Measurements from ENCODE around the gene TRMT61A. TPM values are rescaled to one million over a fixed set of nuclear protein-coding genes. Genes with fewer than 3 reads are reported as not detected.

TRMT61A gene
- total and polyA plus RNA-seq, 9 of the 15 experiments (the other 6 are each of a cell fraction or from before 2014, with no cell fraction given): 0.10 to 24.8 (median 5.1) TPM

GRCh38 chr14:103569408-103569807 lies 40.4 kb downstream of the TRMT61A start:
- ATAC-seq (no peak), FAIRE-seq (no peak), DNase-seq (ENCODE audit: extremely low read depth in 1 of 4, low spot score in 3 of 4) (no peak)
- Histone ChIP-seq H3K4me3 (no peak overlapping the region), H3K9ac (ENCODE audit: insufficient read depth in 1 of 2, low read depth in 2 of 2, low read length in 2 of 2) (no peak overlapping the region), H3K79me2 (ENCODE audit: control insufficient read depth, insufficient read depth, low read length) (peaks cover 39% of the 10 kb centered on the region), H3K27me3 (ENCODE audit: control insufficient read depth in 2 of 2, insufficient read depth in 2 of 2, low read length in 2 of 2) (no peaks in the 10 kb centered on the region), H3K9me1 (ENCODE audit: control insufficient read depth, insufficient read depth, low read length) (no peaks in the 10 kb centered on the region), H3K4me2 (ENCODE audit: insufficient read depth, low read length) (no peak overlapping the region), H3K36me3 (ENCODE audit: control insufficient read depth, insufficient read depth, low read length) (peaks cover 26% of the 10 kb centered on the region; the same call in 2 of the 3 replicates), H2AFZ (ENCODE audit: low read depth, low read length) (no peak overlapping the region), H3K9me3 (replicated peaks; ENCODE audit: control insufficient read depth, insufficient read depth, low read depth, low read length) (no peaks in the 10 kb centered on the region), H4K20me1 (replicated peaks; ENCODE audit: control insufficient read depth, insufficient read depth, low read length) (peaks cover 3% of the 10 kb centered on the region; the same call in 1 of the 2 replicates), H3K27ac (ENCODE audit: extremely low read depth, low read depth, low read length) (no peak overlapping the region), H3K4me1 (replicated peaks in 1 of 2; ENCODE audit: control insufficient read depth in 2 of 2, insufficient read depth in 2 of 2, low read length in 2 of 2) (peaks cover 0 to 3% of the 10 kb centered on the region in 2 experiments; a peak in 2 of 5 replicates)
- POLR2A ChIA-PET: interaction anchor here (0.8 kb wide), 1 partner anchor 50 kb away, joined by 3 read pairs; no protein-coding TSS in a partner anchor
- CTCF ChIA-PET (ENCODE audit: low intra/inter-chr PET ratio): no interaction called here
- no TSS peak for BruUV-seq (replicated peaks)
- intact Hi-C loops (cut with micrococcal nuclease): no loop called here
- TF ChIP-seq ZNF280A (IDR thresholded peaks at IDR 0.05; ENCODE audit: low read depth, partially characterized antibody) (no peak), STAG1 (CRISPR knock-in tag; IDR thresholded peaks at IDR 0.05; ENCODE audit: borderline replicate concordance) (no peak)
- WGBS (ENCODE audit: insufficient coverage, low coverage, missing lambda C conversion rate): 80% methylated on average over 7 of the region's 11 CpGs
- in situ Hi-C loops (cut with MboI): no loop called here

GRCh38 chr14:103574104-103574503 lies 45.1 kb downstream of the TRMT61A start:
- in situ Hi-C loops (cut with MboI) (loop anchor here (10.0 kb wide), 1 partner anchor 101 kb away; no protein-coding TSS in a partner anchor), intact Hi-C loops (cut with micrococcal nuclease) (loop anchor here (10.0 kb wide), 1 partner anchor 111 kb away; no protein-coding TSS in a partner anchor)
- Histone ChIP-seq H2AFZ (ENCODE audit: low read depth, low read length) (no peak overlapping the region), H4K20me1 (replicated peaks; ENCODE audit: control insufficient read depth, insufficient read depth, low read length) (peaks cover 9% of the 10 kb centered on the region; the same call in 1 of the 2 replicates), H3K4me1 (replicated peaks in 1 of 2; ENCODE audit: control insufficient read depth in 2 of 2, insufficient read depth in 2 of 2, low read length in 2 of 2) (peaks cover 0 to 3% of the 10 kb centered on the region in 2 experiments; a peak in 2 of 5 replicates), H3K4me3 (no peak overlapping the region), H3K27ac (ENCODE audit: extremely low read depth, low read depth, low read length) (no peak overlapping the region), H3K36me3 (ENCODE audit: control insufficient read depth, insufficient read depth, low read length) (peaks cover 43% of the 10 kb centered on the region; the same call in 2 of the 3 replicates), H3K9me1 (ENCODE audit: control insufficient read depth, insufficient read depth, low read length) (no peaks in the 10 kb centered on the region), H3K9ac (ENCODE audit: insufficient read depth in 1 of 2, low read depth in 2 of 2, low read length in 2 of 2) (no peak overlapping the region), H3K27me3 (ENCODE audit: control insufficient read depth in 2 of 2, insufficient read depth in 2 of 2, low read length in 2 of 2) (no peaks in the 10 kb centered on the region), H3K79me2 (ENCODE audit: control insufficient read depth, insufficient read depth, low read length) (0 out of 3 replicates have a peak, but pooled peaks cover 4% of the 10 kb centered on the region), H3K4me2 (ENCODE audit: insufficient read depth, low read length) (no peak overlapping the region), H3K9me3 (replicated peaks; ENCODE audit: control insufficient read depth, insufficient read depth, low read depth, low read length) (no peaks in the 10 kb centered on the region)
- CTCF ChIA-PET (ENCODE audit: low intra/inter-chr PET ratio): interaction anchor here (0.7 kb wide), 1 partner anchor 401 kb away, joined by 3 read pairs; no protein-coding TSS in a partner anchor
- WGBS (ENCODE audit: insufficient coverage, low coverage, missing lambda C conversion rate): 70% methylated on average over 4 of the region's 6 CpGs
- POLR2A ChIA-PET: interaction anchor here (0.7 kb wide), 1 partner anchor 12 kb away, joined by 3 read pairs; no protein-coding TSS in a partner anchor
- DNase-seq (ENCODE audit: extremely low read depth in 1 of 4, low spot score in 3 of 4): no peak
- no TSS peak for BruUV-seq (replicated peaks)
- ATAC-seq: no peak
- FAIRE-seq: no peak
- TF ChIP-seq ADNP (tag; IDR thresholded peaks at IDR 0.05) (no peak), BHLHE40 (IDR thresholded peaks at IDR 0.05; ENCODE audit: low read length) (no peak), SRSF7 (optimal IDR thresholded peaks at IDR 0.05; ENCODE audit: low read depth, low read length) (no peak), ZBTB12 (CRISPR knock-in tag; IDR thresholded peaks at IDR 0.05) (no peak), AFF4 (CRISPR knock-in tag; IDR thresholded peaks at IDR 0.05) (no peak), POLR2A (conservative IDR thresholded peaks at IDR 0.05) (no peak)

Data from K562 (cell line).